ENCODE results near the gene RBM26. TPM values are rescaled to one million over a fixed set of nuclear protein-coding genes. Genes with fewer than 3 reads are reported as not detected.
"Not testable (repeated sequence)": the region's sequence is repeated elsewhere in the genome, so short reads cannot be mapped to it uniquely, and the experiment has no call there.

The RBM26 gene
- total RNA-seq, 2 experiments from 2014 or later, result 61.3 to 79.6 TPM

DNA sequence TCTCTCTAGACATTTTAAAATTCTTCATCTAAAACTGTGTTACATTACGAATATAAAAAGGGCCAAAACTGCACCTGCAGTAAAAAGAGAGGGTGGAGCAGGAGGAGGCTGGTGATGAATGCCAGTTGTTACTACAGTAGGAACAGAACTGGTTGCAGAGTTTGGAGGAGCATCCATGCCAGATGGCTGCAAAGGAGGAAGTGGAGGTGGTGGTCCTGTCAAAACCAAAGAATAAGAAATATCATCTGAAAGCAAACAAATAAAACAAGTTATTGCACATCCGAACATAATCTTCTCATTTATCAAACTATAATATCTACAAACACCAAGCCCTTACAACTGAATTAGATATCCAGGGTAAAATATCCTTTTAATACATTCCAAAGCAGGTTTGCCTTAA lies 40.1 kb downstream of the RBM26 start:
- CTCF ChIA-PET, result interaction anchor here (0.9 kb wide), 1 partner anchor 19 kb away, joined by 3 read pairs; no protein-coding TSS in a partner anchor
- intact Hi-C loops (cut with DNase I, micrococcal nuclease), result loop anchor here in 1 of 2 experiments (2.0 kb wide), 1 partner anchor 15 kb away; no protein-coding TSS in a partner anchor
- H3K4me1 Mint-ChIP-seq, result peaks cover 24% of the 10 kb centered on the region
- no peaks in the 10 kb centered on the region for H3K27me3 Mint-ChIP-seq
- peaks cover 71% of the 10 kb centered on the region for H3K36me3 Mint-ChIP-seq (ENCODE audit: low read depth)
- H3K4me3 Mint-ChIP-seq, result no peak overlapping the region
- ATAC-seq (no peak), DNase-seq (no peak)
- POLR2A ChIA-PET, result no interaction called here
- no peaks in the 10 kb centered on the region for H3K9me3 Mint-ChIP-seq (ENCODE audit: low read depth)
- H3K27ac Mint-ChIP-seq, result no peak overlapping the region

GRCh38 chr13:79361299-79361698 lies 44.8 kb downstream of the RBM26 start:
- H3K4me3 Mint-ChIP-seq, result no peak overlapping the region
- ChIA-PET CTCF (no interaction called here), POLR2A (no interaction called here)
- H3K27me3 Mint-ChIP-seq, result no peaks in the 10 kb centered on the region
- H3K36me3 Mint-ChIP-seq (ENCODE audit: low read depth), result peaks cover 67% of the 10 kb centered on the region
- DNase-seq (no peak), ATAC-seq (no peak)
- peaks cover 42% of the 10 kb centered on the region for H3K4me1 Mint-ChIP-seq
- no peaks in the 10 kb centered on the region for H3K9me3 Mint-ChIP-seq (ENCODE audit: low read depth)
- H3K27ac Mint-ChIP-seq, result peak overlapping the region; percentile 4
- intact Hi-C loops (cut with DNase I, micrococcal nuclease), result loop anchor here in 1 of 2 experiments (2.0 kb wide), 1 partner anchor 30 kb away; no protein-coding TSS in a partner anchor

DNA sequence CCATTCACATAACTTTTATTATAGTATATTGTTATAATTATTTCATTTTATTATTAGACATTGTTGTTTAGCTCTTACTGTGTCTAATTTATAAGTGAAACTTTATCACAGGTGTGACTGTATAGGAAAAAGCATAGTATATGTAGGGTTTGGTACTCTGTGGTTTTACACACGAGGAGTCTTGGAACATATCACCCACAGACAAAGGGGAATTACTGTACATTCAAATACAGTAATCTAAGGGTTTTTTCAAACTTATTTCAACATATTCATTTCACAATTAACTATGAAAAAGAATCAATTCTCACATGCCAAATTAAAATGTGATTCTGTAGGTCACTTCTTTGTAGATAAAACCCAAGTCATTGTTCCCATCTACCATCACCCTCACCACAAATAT lies 46.0 kb downstream of the RBM26 start:
- CTCF ChIA-PET, result interaction anchor here (0.7 kb wide), 1 partner anchor 25 kb away, joined by 3 read pairs; no protein-coding TSS in a partner anchor
- intact Hi-C loops (cut with DNase I, micrococcal nuclease), result loop anchor here in 1 of 2 experiments (2.0 kb wide), 1 partner anchor 31 kb away; no protein-coding TSS in a partner anchor

DNA sequence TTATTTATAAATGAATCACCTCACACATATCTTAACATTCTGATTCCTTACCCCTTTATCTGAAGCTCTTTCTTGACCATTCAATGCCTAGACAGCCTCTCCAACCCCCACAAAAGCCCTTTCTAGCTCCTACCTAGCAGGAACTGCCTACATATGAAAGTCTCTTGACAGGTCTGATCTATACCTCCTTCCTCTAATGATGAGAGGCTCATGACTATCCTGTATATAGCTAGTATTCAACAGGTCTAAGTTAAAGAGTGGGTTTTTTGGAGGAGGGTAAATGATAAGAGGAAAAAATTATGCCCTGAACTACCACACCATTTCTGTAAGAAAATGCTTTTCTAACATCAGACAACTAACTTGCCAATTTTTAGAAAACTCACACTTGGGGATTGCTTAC lies 47.0 kb downstream of the RBM26 start:
- no peaks in the 10 kb centered on the region for H3K9me3 Mint-ChIP-seq (ENCODE audit: low read depth)
- peaks cover 40% of the 10 kb centered on the region for H3K4me1 Mint-ChIP-seq
- H3K36me3 Mint-ChIP-seq (ENCODE audit: low read depth), result peaks cover 69% of the 10 kb centered on the region
- ATAC-seq, result no peak
- intact Hi-C loops (cut with DNase I, micrococcal nuclease), result loop anchor here in 1 of 2 experiments (5.0 kb wide), 1 partner anchor 37 kb away; no protein-coding TSS in a partner anchor
- H3K4me3 Mint-ChIP-seq, result no peak overlapping the region
- no peaks in the 10 kb centered on the region for H3K27me3 Mint-ChIP-seq
- ChIA-PET CTCF (interaction anchor here (1.0 to 1.2 kb wide), 3 partner anchors 10 to 65 kb away, joined by 3 to 5 read pairs (median 3); no protein-coding TSS in a partner anchor), POLR2A (no interaction called here)
- no peak for DNase-seq
- H3K27ac Mint-ChIP-seq, result peak overlapping the region; percentile 15

More for the DNA sequence above, 46.0 kb downstream of the RBM26 start:
- Mint-ChIP-seq H3K4me1 (peaks cover 42% of the 10 kb centered on the region), H3K4me3 (no peak overlapping the region), H3K27ac (no peak overlapping the region), H3K9me3 (ENCODE audit: low read depth) (no peaks in the 10 kb centered on the region), H3K27me3 (no peaks in the 10 kb centered on the region), H3K36me3 (ENCODE audit: low read depth) (peaks cover 70% of the 10 kb centered on the region)
- DNase-seq (no peak), ATAC-seq (peak; percentile 44)
- POLR2A ChIA-PET, result no interaction called here

DNA sequence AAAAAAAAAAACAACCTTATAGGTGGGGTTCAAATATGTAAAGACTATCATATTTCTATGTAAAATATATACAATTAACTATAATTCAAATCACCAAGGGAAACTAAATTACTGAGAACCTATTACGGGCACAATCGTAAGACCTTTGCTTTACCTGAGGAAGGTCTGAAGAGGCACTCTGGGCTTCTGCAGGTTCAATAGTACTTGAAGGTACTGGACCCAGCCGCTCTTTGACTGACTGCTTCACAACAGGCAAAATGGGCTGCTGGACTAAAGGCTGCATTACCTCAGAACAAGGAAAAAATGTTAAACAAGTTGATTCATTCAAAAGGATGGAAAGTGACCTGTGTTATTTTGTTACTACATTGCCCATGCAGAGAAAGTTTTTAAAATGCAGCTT lies 51.8 kb downstream of the RBM26 start:
- Mint-ChIP-seq H3K9me3 (ENCODE audit: low read depth) (no peaks in the 10 kb centered on the region), H3K27ac (no peak overlapping the region), H3K4me3 (no peak overlapping the region), H3K4me1 (peaks cover 10% of the 10 kb centered on the region), H3K27me3 (no peaks in the 10 kb centered on the region), H3K36me3 (ENCODE audit: low read depth) (peaks cover 60% of the 10 kb centered on the region)
- ATAC-seq (no peak), DNase-seq (no peak)
- POLR2A ChIA-PET, result no interaction called here
- intact Hi-C loops (cut with DNase I, micrococcal nuclease), result no loop called here
- CTCF ChIA-PET, result no interaction called here

- Mint-ChIP-seq H3K27me3 (no peaks in the 10 kb centered on the region), H3K4me1 (peaks cover 6% of the 10 kb centered on the region), H3K27ac (no peak overlapping the region), H3K4me3 (no peak overlapping the region), H3K9me3 (ENCODE audit: low read depth) (no peaks in the 10 kb centered on the region), H3K36me3 (ENCODE audit: low read depth) (peaks cover 54% of the 10 kb centered on the region)
- ATAC-seq (no peak), DNase-seq (no peak)
- intact Hi-C loops (cut with DNase I, micrococcal nuclease), result no loop called here
- CTCF ChIA-PET, result interaction anchor here (1.2 kb wide), 1 partner anchor 10 kb away, joined by 4 read pairs; no protein-coding TSS in a partner anchor
- POLR2A ChIA-PET, result no interaction called here
Measured at GRCh38 chr13:79353693-79354092, 52.4 kb downstream of the RBM26 start.

DNA sequence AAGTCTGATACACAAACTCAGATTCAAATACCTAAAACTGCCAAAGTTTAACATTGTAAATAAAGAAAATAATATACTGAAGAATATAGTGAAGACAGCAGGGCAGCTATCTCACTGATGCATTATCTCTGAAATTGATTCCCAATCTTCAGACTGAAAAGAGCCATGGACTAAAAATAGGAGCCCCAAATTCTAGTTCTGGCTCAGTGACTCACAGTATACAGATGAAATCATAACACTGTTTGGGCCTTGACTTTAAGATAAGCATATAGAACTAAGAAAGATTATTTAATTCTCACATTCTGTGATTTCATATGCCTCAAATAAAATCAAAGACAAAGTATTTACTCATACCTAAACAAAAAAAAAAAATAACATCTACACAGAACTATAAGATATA lies 53.9 kb downstream of the RBM26 start:
- no peaks in the 10 kb centered on the region for H3K9me3 Mint-ChIP-seq (ENCODE audit: low read depth)
- ChIA-PET CTCF (no interaction called here), POLR2A (no interaction called here)
- DNase-seq, result no peak
- intact Hi-C loops (cut with DNase I, micrococcal nuclease), result no loop called here
- no peak for ATAC-seq
- H3K4me1 Mint-ChIP-seq, result peaks cover 9% of the 10 kb centered on the region
- no peak overlapping the region for H3K27ac Mint-ChIP-seq
- H3K4me3 Mint-ChIP-seq, result no peak overlapping the region
- H3K27me3 Mint-ChIP-seq, result no peaks in the 10 kb centered on the region
- H3K36me3 Mint-ChIP-seq (ENCODE audit: low read depth), result peaks cover 46% of the 10 kb centered on the region

DNA sequence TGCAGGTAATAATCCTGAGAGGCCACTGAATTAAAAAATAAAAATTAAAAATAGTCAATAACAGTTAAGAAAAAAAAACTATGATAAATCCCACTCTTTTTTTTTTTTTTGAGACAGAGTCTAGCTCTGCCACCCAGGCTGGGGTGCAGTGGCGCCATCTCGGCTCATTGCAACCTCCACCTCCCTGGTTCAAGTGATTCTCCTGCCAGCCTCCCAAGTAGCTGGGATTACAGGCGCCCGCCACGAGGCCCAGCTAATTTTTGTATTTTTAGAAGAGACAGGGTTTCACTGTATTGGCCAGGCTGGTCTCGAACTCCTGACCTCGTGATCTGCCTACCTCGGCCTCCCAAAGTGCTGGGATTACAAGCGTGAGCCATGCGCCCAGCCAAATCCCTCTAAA lies 56.4 kb downstream of the RBM26 start:
- H3K9me3 Mint-ChIP-seq (ENCODE audit: low read depth); H3K4me3 Mint-ChIP-seq; POLR2A ChIA-PET; H3K27me3 Mint-ChIP-seq; DNase-seq; ATAC-seq; H3K27ac Mint-ChIP-seq: not testable (repeated sequence)
- peaks cover 16% of the 10 kb centered on the region for H3K4me1 Mint-ChIP-seq
- peaks cover 32% of the 10 kb centered on the region for H3K36me3 Mint-ChIP-seq (ENCODE audit: low read depth)
- CTCF ChIA-PET, result interaction anchor here (0.5 to 2.1 kb wide), 5 partner anchors 10 to 348 kb away, joined by 3 to 9 read pairs (median 3); no protein-coding TSS in a partner anchor
- intact Hi-C loops (cut with DNase I, micrococcal nuclease), result loop anchor here in 1 of 2 experiments (5.0 kb wide), 1 partner anchor 33 kb away; no protein-coding TSS in a partner anchor

- H3K27ac Mint-ChIP-seq, result no peak overlapping the region
- no peak overlapping the region for H3K4me3 Mint-ChIP-seq
- DNase-seq (no peak), ATAC-seq (no peak)
- H3K27me3 Mint-ChIP-seq, result no peaks in the 10 kb centered on the region
- intact Hi-C loops (cut with DNase I, micrococcal nuclease), result loop anchor here in 1 of 2 experiments (5.0 kb wide), 1 partner anchor 33 kb away; no protein-coding TSS in a partner anchor
- H3K4me1 Mint-ChIP-seq, result peaks cover 16% of the 10 kb centered on the region
- POLR2A ChIA-PET, result no interaction called here
- peaks cover 27% of the 10 kb centered on the region for H3K36me3 Mint-ChIP-seq (ENCODE audit: low read depth)
- H3K9me3 Mint-ChIP-seq (ENCODE audit: low read depth), result no peaks in the 10 kb centered on the region
- CTCF ChIA-PET, result interaction anchor here (0.5 to 1.4 kb wide), 5 partner anchors 10 to 347 kb away, joined by 3 to 5 read pairs (median 3); no protein-coding TSS in a partner anchor
Measured at GRCh38 chr13:79349011-79349410, 57.0 kb downstream of the RBM26 start.

DNA sequence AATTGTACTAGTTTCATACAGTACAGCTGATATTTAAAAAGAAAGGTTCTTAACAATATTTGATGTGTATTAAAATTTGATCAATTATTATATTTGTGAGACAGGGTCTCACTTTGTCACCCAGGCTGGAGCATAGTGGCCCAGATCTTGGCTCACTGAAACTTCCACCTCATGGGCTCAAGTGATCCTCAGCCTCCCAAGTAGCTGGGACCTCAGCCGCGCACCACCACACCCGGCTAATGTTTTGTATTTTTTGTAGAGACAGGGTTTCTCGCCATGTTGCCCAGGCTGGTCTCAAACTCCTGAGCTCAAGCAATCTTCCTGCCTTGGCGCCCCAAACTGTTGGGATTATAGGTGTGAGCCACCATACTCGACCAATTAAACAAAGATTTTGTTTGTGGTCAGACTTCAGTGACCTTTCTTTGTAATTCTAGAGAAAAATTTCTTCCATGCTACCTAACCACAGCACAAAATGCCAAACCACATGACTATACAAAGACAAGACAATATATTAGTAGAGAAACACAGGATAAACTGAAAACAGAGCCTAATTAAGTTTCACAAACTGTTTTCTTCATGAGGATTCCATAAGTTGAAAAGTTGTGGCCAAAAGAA lies 59.6 kb downstream of the RBM26 start:
- ATAC-seq (no peak), DNase-seq (no peak)
- intact Hi-C loops (cut with DNase I, micrococcal nuclease), result loop anchor here in 1 of 2 experiments (5.0 kb wide), 1 partner anchor 36 kb away; no protein-coding TSS in a partner anchor
- Mint-ChIP-seq H3K27me3 (no peaks in the 10 kb centered on the region), H3K9me3 (ENCODE audit: low read depth) (no peaks in the 10 kb centered on the region), H3K4me1 (peaks cover 10% of the 10 kb centered on the region), H3K36me3 (ENCODE audit: low read depth) (peaks cover 23% of the 10 kb centered on the region), H3K4me3 (no peak overlapping the region), H3K27ac (no peak overlapping the region)
- ChIA-PET CTCF (interaction anchor here (1.6 kb wide), 1 partner anchor 45 kb away, joined by 3 read pairs; no protein-coding TSS in a partner anchor), POLR2A (no interaction called here)

DNA sequence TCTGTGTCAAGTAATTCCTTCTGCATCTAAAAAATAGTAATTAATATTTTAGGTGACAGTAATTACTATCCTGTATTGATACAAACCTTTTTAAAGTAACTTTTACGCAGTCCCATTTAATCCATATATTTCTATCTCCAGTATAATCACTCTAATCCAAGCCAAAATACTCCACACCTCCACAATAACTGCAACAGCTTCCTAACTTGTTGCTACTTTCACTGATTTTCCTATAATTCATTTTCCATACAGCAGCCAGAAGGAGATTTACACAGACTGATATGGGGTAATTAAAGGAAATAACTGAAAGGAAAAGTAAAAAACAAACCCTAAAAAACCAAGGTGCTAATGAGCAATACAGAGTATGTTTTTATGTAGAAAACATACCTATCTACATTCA lies 64.9 kb downstream of the RBM26 start:
- Mint-ChIP-seq H3K27me3 (no peaks in the 10 kb centered on the region), H3K4me3 (no peak overlapping the region), H3K36me3 (ENCODE audit: low read depth) (peaks cover 45% of the 10 kb centered on the region), H3K27ac (no peak overlapping the region), H3K9me3 (ENCODE audit: low read depth) (no peaks in the 10 kb centered on the region), H3K4me1 (peaks cover 2% of the 10 kb centered on the region)
- ChIA-PET POLR2A (no interaction called here), CTCF (interaction anchor here (1.4 to 3.0 kb wide), 2 partner anchors 9 to 28 kb away, joined by 3 to 9 read pairs; no protein-coding TSS in a partner anchor)
- intact Hi-C loops (cut with DNase I, micrococcal nuclease), result no loop called here
- no peak for DNase-seq
- ATAC-seq, result no peak

GRCh38 chr13:79340490-79340889 lies 65.6 kb downstream of the RBM26 start:
- ChIA-PET POLR2A (no interaction called here), CTCF (interaction anchor here (1.4 to 3.0 kb wide), 2 partner anchors 10 to 28 kb away, joined by 3 to 9 read pairs; no protein-coding TSS in a partner anchor)
- peaks cover 51% of the 10 kb centered on the region for H3K36me3 Mint-ChIP-seq (ENCODE audit: low read depth)

More at GRCh38 chr13:79340490-79340889, 65.6 kb downstream of the RBM26 start:
- H3K27ac Mint-ChIP-seq, result no peak overlapping the region
- intact Hi-C loops (cut with DNase I, micrococcal nuclease), result no loop called here
- no peaks in the 10 kb centered on the region for H3K27me3 Mint-ChIP-seq
- no peaks in the 10 kb centered on the region for H3K9me3 Mint-ChIP-seq (ENCODE audit: low read depth)
- H3K4me3 Mint-ChIP-seq, result no peak overlapping the region
- peaks cover 2% of the 10 kb centered on the region for H3K4me1 Mint-ChIP-seq
- ATAC-seq (no peak), DNase-seq (no peak)

Data from activated CD4-positive, alpha-beta T cell treated with anti-CD3 and anti-CD28 coated beads for 36 hours (primary cell).